ENCODE data around the gene MYG1. TPM values are rescaled to one million over a fixed set of nuclear protein-coding genes. Genes with fewer than 3 reads are reported as not detected.

MYG1 gene
- total RNA-seq, 1 experiment from 2014 or later = 89.9 TPM

DNA sequence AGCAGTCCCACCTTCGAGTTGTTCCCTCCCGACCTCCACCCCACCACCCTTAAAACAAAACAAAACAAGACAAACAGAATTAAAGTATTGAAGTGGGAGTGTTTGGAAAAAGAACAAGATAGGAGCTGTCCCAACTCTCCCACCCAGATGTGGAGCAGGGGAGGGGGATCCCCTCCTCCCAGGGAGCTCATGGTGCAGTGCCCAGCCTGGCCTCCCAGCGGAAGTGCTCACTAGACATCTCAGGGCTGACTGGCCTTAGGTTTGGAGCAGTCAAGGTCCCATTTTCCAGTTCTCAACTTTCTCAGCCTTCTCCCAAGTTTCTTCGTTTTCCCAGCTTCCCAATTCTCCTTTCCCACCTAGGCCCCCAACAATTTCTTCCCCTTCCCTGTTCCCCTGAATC lies 33.8 kb downstream of the MYG1 start:
- Histone ChIP-seq H4K20me1 (ENCODE audit: low read length) (no peaks in the 10 kb centered on the region), H3K27me3 (ENCODE audit: low read length) (no peaks in the 10 kb centered on the region), H3K36me3 (ENCODE audit: low read depth, low read length) (no peaks in the 10 kb centered on the region), H2AFZ (ENCODE audit: low read length) (no peak overlapping the region), H3K9me2 (replicated peaks; ENCODE audit: low read length) (no peaks in the 10 kb centered on the region), H3K27ac (ENCODE audit: low read length) (no peak overlapping the region), H3K9me3 (ENCODE audit: low read length) (no peaks in the 10 kb centered on the region), H3K4me1 (ENCODE audit: insufficient read depth, low read length) (no peaks in the 10 kb centered on the region), H3K4me2 (ENCODE audit: low read length) (no peak overlapping the region), H3F3A (ENCODE audit: low read length, unreplicated experiment) (no peaks in the 10 kb centered on the region), H3K9ac (ENCODE audit: low read length) (no peak overlapping the region), H3K4me3 (ENCODE audit: low read length) (no peak overlapping the region), H3K79me2 (ENCODE audit: low read length) (no peaks in the 10 kb centered on the region)
- intact Hi-C loops (cut with micrococcal nuclease) = no loop called here
- CTCF ChIA-PET = no interaction called here
- TF ChIP-seq EZH2 (IDR thresholded peaks at IDR 0.05; ENCODE audit: low read length, unreplicated experiment) (no peak), EZH2phosphoT487 (IDR thresholded peaks at IDR 0.05; ENCODE audit: borderline replicate concordance, low read length) (no peak)
- POLR2A ChIA-PET (ENCODE audit: unreplicated experiment) = no interaction called here
- ATAC-seq (no peak), DNase-seq (no peak)
- no TSS peak for BruUV-seq (replicated peaks)

DNA sequence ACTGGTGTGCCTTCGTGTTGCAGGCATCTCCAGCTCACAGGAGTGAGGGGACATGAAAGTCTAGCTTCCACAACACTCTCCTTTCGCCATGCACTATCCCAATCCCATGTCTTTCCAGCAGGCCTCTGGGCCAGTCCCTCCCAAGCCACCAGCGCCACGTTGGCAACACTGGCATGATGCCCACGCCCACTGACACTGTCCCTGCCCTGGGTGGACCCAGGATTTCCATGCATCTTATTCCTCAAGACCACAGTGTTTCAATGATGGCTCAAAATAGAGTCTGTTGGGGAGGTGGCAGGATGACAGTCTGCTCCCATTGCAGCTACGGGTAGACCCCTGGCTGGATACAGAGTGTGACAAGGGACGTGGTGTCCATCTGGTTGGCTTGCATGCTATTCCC lies 34.4 kb downstream of the MYG1 start:
- CTCF ChIA-PET = no interaction called here
- no peaks in the 10 kb centered on the region for H3K9me3 ChIP-seq (ENCODE audit: low read length)
- no peak for DNase-seq
- no peak overlapping the region for H3K27ac ChIP-seq (ENCODE audit: low read length)
- no peak overlapping the region for H2AFZ ChIP-seq (ENCODE audit: low read length)
- ATAC-seq = no peak
- no peak for TF ChIP-seq EZH2phosphoT487 (IDR thresholded peaks at IDR 0.05; ENCODE audit: borderline replicate concordance, low read length)
- no peak for TF ChIP-seq CTCF (conservative IDR thresholded peaks at IDR 0.05; ENCODE audit: low read depth, low read length)
- TF ChIP-seq EZH2 (IDR thresholded peaks at IDR 0.05; ENCODE audit: low read length, unreplicated experiment) = no peak
- H3K9ac ChIP-seq (ENCODE audit: low read length) = no peak overlapping the region
- intact Hi-C loops (cut with micrococcal nuclease) = no loop called here
- POLR2A ChIA-PET (ENCODE audit: unreplicated experiment) = no interaction called here
- H3K9me2 ChIP-seq (replicated peaks; ENCODE audit: low read length) = no peaks in the 10 kb centered on the region
- no peaks in the 10 kb centered on the region for H3K79me2 ChIP-seq (ENCODE audit: low read length)
- H3F3A ChIP-seq (ENCODE audit: low read length, unreplicated experiment) = no peaks in the 10 kb centered on the region
- H3K27me3 ChIP-seq (ENCODE audit: low read length) = no peaks in the 10 kb centered on the region
- H4K20me1 ChIP-seq (ENCODE audit: low read length) = no peaks in the 10 kb centered on the region
- H3K36me3 ChIP-seq (ENCODE audit: low read depth, low read length) = no peaks in the 10 kb centered on the region
- H3K4me3 ChIP-seq (ENCODE audit: low read length) = no peak overlapping the region
- BruUV-seq (replicated peaks) = no TSS peak
- H3K4me2 ChIP-seq (ENCODE audit: low read length) = no peak overlapping the region
- H3K4me1 ChIP-seq (ENCODE audit: insufficient read depth, low read length) = no peaks in the 10 kb centered on the region

- BruUV-seq (replicated peaks) = no TSS peak
- Histone ChIP-seq H3K9me2 (replicated peaks; ENCODE audit: low read length) (no peaks in the 10 kb centered on the region), H3K4me1 (ENCODE audit: insufficient read depth, low read length) (no peaks in the 10 kb centered on the region), H3K4me3 (ENCODE audit: low read length) (no peak overlapping the region), H3K9me3 (ENCODE audit: low read length) (no peaks in the 10 kb centered on the region), H3K9ac (ENCODE audit: low read length) (no peak overlapping the region), H4K20me1 (ENCODE audit: low read length) (no peaks in the 10 kb centered on the region), H3F3A (ENCODE audit: low read length, unreplicated experiment) (no peaks in the 10 kb centered on the region), H3K36me3 (ENCODE audit: low read depth, low read length) (no peaks in the 10 kb centered on the region), H3K4me2 (ENCODE audit: low read length) (no peak overlapping the region), H3K27me3 (ENCODE audit: low read length) (no peaks in the 10 kb centered on the region), H3K27ac (ENCODE audit: low read length) (no peak overlapping the region), H3K79me2 (ENCODE audit: low read length) (no peaks in the 10 kb centered on the region), H2AFZ (ENCODE audit: low read length) (no peak overlapping the region)
- no peak for TF ChIP-seq EZH2 (IDR thresholded peaks at IDR 0.05; ENCODE audit: low read length, unreplicated experiment)
- no peak for TF ChIP-seq CTCF (conservative IDR thresholded peaks at IDR 0.05; ENCODE audit: low read depth, low read length)
- no peak for TF ChIP-seq EZH2phosphoT487 (IDR thresholded peaks at IDR 0.05; ENCODE audit: borderline replicate concordance, low read length)
- ATAC-seq = no peak
- intact Hi-C loops (cut with micrococcal nuclease) = no loop called here
- POLR2A ChIA-PET (ENCODE audit: unreplicated experiment) = no interaction called here
- CTCF ChIA-PET = interaction anchor here (0.9 to 1.1 kb wide), 2 partner anchors 17 to 86 kb away, joined by 3 read pairs; no protein-coding TSS in a partner anchor
- no peak for DNase-seq
Measured at GRCh38 chr12:53334822-53335221, 35.3 kb downstream of the MYG1 start.

All from PC-3 (cell line).